GM19455 (cell line): ENCODE measurements around the gene CHST15.
"Not testable (repeated sequence)": the region's sequence is repeated elsewhere in the genome, so short reads cannot be mapped to it uniquely, and the experiment has no call there.

Experiments
- ATAC-seq: cut with Tn5 transposase; IDR thresholded peaks from one replicate; pipeline ENCODE4 v1.9.1; 2021; ENCODE audit not compliant: unreplicated experiment

The CHST15 gene

DNA sequence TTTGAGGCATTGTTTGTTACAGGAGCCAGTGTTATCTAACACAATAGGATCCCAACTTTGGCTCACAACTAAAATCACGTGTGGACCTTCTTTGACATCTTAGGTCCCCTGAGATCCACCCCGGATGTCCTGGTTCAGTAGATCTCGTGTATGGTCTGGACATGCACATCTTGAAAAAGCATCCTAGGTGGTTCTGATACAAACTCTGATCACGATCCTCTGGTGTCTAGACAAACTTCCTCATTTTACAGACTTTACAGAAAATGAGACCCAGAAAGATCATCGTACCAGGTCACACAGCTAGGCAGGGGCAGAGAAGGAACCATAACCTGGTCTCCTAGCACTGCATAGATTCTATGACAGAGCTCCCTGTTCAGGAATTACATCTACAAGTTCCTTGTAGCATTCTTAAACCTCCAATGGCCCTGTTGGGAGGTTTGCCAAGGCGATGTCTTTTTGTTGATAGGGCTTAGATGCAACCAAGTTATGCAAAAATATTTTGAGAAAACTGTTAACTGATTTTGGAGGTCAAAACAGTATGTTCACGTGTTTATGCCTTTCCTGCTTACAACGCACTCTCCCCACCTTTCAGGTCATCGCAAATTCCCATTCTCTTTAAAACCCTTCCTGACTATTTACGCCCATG is 30.8 kb upstream of the CHST15 start:
- no peak for ATAC-seq

DNA sequence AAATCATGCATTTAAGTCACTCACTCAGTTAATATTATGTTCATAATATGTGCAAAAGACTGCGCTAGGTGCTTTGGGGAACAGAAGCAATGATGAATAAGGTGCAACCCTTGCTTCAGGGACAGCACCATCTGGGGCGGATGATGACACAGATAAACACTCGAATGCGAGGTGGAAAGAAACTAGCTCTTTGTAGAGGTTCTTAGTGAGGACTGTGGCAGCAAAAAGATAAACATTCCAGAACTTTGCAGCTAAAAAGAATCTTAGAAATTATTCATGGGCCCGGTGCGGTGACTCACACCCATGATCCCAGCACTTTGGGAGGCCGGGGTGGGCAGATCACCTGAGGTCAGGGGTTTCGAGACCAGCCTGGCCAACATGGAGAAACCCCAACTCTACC is 29.8 kb upstream of the CHST15 start:
- ATAC-seq = no peak

DNA sequence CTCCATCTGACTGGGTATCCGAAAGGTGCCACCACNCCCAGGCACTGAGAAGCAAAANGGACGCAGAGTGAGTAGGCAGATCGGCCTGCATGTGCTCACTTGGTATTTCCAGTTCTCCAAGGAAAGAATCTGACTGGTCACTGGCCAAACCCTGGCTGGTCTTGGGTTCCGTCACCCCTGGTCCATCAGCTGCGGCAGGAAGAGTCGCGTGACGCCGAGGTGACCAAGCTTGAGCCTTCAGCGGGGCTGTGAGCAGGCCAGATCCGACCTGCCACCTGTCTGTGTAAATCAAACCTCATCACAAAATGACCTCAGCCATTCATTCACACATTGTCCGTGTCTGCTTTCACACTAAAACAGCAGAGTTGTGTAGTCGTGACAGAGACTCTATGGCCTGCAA is 28.8 kb upstream of the CHST15 start:
- ATAC-seq = no peak

DNA sequence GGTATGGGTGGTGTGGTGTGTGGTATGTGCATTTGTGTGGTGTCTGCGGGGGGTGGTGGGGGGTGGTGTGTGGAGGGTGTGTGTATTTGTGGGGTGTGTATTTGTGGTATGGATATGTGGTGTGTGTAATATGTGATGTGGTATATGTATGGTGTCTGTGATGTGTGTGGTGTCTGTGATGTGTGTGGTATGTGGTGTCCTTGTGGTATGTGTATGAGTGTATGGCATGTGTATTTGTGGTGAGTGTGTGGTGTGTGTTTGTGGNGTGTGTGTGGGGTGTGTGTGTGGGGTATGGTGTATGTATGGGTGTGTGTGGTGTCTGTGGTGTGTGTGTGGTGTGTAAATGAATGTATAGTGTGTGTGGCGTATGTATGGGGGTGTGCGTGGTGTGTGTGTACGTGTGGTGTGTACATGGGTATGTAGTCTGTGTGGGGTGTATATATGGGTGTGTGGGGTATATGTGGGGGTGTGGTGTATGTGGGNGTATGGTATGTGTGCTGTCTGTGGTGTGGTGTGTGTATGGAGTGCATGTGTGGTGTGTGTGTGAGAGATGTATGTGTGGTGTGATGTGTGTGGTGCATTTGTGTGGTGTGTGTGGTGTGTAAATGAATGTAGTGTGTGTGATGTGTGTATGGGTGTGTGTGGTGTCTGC is 27.1 kb upstream of the CHST15 start:
- ATAC-seq = no peak

DNA sequence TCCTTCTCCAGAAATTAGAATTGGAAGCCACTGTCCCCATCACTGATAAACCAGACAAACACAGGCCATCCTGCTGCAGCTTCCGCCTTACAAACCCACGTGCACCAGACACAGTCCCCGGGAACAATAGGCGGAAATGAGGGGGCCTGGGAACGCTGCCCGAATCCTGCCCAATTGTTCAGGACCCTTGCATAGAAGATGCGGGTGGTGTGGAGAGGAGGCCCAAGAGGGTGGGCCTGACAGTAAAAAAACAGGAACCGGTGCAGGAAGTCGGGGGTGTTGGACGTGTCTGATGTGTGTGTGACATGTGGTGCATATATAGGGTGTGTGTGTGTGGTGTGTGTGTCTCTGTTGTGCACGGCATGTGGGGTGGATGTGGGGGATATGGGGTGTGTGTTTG is 26.5 kb upstream of the CHST15 start:
- ATAC-seq = no peak

DNA sequence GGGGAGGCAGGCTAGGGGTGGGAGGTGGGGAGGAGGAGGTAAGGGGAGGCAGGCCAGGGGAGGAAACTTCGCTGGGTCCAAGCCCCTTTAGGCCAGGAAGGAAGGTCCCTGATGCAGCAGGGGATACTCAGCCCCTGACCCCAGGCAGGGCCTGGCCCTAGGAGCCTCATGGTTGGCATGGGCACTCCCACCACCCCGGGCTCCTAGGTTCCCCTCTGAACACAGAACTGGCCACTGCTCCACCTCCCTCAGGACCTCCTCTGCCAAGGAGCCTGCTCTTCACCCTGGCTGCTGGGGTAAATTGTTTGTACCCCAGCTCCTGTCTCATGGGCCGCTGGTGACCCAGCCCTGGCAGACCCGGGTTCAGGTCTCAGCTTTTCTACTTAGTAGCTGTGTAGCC is 25.8 kb upstream of the CHST15 start:
- ATAC-seq = no peak

DNA sequence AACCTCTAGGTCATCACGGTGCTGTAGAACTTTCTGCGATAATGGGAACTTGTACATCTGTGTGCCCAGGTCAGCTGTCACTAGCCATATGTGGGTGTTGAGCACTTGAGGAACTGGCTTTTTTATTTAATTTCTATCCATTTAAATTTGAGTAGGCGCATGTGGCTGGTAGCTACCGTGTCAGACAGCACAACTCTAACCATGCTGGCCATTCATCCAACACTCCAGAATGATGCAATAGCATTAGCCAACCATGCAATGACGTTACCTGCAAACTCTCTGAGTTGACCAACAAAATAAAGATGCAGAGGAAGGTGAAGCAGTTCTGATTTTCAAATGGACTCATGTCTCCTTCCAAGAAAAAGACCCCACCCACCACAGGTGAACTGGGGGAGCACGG is 24.4 kb upstream of the CHST15 start:
- no peak for ATAC-seq

DNA sequence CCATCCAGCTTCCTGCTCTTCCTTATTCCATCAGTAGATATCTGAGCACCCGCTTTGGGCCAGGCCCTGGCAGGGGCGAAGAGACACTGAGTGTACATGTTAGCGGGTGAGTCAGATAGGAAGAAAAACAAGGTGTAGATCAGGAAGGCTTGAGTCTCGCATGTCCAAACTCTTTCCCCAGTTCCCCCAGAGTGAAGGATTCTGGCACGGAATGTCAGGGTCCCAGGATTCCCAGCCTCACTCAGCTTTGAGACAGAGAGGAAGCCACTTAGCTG is 24.1 kb upstream of the CHST15 start:
- no peak for ATAC-seq

DNA sequence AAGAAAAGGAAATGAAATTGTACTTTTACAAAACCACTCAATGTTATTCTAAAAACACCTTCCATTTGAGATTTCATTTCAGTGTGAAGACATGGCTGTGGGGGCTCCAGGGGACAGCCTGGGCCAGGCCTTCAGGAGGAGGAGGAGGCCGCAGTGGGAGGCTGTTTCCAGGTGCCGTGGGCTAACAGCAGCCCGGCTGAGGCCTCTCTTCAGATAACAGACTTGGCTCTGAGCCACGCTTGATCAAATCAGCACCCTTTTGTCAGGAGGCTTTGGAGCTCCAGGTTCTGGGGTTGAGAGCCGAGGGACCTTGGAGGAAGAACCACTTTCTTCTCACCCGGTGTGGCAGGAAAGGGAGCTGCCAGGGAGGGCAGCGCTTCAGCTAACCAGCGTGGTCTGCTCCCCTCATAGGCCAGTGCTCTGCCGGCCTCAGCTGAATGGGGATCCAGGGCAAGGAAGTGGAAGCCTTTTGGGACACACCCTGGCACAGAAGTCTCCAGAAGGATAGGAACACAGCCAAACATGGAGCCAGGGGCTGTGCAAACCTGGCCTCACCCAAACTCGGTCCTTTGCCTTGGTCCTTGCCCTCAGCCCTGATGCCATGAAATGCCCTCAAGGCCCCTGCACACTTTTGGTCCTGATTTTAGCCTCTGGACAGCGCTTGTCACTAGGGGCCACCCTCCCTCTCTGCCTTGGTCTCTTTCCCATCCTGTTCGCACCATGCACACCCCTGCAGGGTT is 23.5 kb upstream of the CHST15 start:
- no peak for ATAC-seq

DNA sequence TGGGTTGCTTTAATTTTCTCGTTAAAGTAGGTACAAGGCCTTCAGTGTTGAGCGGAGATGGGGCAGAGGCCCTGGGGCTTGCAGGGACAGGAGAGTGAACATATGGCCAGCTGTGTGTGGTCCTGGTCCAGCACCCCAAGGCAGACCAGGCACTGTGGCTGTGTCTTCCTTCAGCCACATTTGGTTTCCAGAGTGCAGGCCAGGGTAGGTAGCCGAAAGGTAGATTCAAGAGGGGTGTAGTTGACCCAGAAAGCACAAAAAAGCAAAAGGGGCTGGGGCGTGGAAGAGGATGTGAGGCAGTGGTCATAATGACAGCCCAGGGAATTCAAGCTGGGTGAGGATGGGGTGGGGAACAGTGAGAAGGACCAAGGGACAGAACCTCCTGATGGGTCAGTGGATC is 21.3 kb upstream of the CHST15 start:
- no peak for ATAC-seq

DNA sequence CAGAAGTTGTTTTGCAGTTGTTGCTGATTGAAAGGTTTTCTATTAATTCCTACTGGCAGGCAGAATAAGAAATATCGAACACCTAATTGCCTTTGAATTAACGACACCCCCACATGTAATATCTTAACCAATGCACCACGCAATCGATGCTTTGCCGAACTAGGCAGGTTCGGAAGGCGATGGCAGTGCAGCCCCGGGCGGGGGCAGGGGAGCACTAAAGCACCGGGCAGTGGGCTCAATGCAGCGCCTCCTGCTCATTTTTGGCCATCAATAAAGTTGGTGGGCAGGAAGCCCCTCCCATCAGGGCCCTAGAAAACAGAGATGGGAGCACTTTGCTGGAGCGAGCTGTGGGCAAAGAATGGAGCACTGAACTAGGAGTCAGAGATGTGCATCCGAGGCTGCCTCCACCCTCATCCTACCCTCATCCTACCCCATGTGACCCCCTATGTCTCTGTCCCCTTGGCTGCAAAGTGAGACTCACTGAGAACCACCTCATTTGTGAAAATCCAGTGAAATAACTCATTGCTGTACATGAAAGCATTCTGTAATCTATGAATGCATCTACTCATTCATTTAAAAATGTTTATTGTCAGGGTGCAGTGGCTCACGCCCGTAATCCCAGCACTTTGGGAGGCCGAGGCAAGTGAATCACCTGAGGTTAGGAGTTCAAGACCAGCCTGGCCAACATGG is 19.6 kb upstream of the CHST15 start:
- no peak for ATAC-seq

DNA sequence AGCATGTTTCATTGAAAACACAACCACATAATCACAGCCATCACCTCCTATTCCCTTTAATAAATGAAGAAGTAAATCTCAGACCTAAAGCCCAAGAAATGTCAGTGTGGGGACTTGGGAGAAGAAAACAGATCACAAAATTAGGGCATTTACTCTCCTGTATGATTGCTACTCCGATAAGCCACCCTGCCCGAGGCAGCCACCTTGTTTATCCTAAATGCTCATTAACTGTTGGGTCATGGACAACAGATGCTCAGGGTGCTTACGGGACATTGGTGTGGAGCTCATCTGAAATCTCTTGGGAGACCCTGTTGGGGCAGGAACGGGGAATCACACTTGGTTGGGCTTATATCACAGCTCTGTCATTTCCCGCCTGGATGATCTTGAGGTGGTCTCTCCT is 17.5 kb upstream of the CHST15 start:
- no peak for ATAC-seq

DNA sequence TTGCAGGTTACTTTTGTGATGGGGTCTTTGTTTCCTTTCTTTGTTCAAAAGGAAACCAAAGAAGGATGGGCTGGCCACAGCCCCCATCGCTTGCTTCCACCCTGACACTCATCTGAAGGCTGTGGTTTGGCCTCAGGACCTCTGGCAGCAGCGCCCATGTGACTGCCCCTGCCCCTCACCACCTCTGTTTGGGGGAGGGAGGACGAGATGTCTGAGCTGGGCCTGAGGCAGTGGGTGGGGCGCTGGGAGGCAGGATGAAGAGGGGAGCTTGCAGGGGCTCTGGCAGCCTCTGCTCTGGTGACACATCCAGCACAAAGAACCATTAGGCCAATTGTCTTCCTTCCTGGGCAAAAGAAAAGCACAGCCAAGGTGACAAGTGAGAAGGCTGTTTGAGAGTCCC is 15.9 kb upstream of the CHST15 start:
- no peak for ATAC-seq

DNA sequence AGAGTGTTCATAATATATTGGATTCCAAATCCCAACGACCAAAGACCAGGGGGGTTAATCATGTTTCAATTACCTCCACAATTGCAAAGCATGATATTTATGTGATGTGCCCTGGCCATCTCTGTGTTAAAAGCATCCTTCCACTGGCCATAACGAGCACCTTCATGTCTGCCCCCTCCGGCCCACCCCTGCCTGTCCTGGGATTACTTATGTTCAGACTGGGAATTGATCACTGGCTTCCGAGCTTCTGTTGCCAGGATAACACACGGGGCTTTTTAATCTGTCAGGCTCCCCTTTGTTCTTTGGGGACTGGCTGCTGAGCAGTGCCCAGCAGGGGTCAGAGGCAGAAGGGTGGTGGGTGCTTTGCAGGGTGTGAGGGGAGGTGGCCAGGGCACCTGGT is 13.7 kb upstream of the CHST15 start:
- ATAC-seq = no peak

DNA sequence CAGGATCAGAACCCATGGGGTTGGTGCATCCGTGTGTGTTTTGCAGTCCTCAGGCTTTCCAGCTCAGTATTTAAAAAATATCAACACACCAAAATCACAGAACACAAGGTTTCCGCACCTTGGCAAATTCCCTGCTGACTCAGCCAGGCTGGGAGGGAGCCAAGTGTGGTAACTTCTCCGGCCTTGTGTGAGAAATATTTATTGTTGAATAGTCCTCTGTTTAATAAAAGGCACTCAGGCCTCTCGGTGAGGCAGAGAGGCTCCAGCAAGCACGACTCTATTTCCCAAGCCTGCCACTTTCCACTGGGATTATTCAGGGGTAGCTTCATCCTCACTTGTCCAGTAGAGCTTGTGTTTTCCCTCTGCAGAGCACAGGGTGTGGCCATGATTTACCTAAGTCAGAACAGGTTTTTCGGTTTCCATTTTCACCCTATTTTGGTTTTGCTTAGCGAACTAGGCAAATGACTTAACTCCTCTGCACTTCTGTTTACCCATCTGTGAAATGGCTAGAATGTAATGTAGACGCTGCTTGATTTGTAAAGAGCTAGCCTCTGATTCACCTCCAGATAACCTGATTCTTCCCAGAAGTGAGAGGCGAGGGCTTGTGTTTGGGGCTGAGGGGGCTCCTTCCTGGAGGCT is 13.0 kb upstream of the CHST15 start:
- peak; percentile 82 for ATAC-seq

DNA sequence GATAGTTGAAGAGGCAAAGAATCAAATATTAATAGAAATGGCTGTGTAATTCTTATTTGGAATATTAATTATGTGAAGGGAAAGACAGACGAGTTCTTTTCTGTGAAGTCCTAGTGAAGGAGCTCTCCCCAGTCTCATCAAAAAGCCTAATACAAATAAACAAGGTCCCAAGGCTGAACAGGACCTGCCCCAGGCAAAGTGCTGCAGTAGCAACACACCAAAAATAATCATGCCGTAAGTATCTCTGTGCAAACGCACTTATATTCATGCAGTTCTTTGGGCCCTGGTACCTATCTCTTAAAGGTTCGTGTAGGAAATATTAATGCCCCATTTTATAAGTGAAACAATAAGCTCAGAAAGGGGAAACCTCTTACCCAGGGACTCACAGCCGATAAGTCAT is 12.2 kb upstream of the CHST15 start:
- no peak for ATAC-seq

DNA sequence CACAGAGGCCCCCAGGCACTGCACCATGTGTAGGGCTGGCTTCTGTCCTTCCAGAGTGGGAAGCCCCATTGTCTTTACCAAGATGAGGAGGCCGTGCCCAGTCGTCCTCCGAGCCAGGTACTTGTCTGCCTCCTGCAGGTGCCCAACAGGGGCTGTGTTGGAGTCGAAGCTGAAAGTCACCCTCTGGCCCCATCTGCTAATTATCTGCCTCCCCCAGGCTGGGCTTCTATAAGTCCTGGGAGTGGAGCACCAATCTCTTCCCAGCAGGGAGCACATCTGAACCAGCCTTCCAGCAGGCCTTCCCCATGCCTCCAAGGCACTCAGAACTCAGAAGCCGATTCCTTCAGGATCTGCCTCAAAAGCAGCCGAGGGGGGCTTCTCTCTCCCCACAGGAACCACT is 11.6 kb upstream of the CHST15 start:
- ATAC-seq = no peak

DNA sequence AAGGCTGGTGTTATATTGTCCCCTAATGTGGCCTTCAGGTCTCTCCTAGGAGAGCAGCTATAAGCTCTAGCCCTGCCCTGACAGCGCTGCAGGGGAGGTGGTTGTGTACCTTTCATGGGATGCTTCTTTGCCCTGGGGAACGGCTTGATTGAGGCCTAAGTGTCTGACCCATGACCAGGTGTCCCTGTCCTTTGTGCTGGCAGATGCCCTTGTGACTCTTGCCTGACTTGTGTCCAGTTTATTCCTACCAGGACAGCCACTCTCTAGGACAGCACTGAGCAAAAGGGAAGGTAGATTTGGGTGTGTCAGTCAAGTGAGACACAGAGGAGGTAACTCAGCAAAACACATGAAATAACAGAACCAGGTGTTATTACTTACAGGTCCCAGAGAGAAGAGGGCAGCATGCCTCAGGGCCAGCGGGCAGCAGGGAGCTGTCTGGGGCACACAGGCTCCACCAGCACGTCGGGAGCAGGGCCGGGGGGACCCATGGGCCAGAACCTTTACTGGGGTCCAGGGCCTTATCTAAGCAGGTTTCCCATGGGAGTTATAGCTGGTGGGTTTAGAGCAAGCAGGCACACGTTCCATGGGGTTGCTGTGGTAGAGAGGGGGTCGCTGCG is 10.7 kb upstream of the CHST15 start:
- no peak for ATAC-seq

DNA sequence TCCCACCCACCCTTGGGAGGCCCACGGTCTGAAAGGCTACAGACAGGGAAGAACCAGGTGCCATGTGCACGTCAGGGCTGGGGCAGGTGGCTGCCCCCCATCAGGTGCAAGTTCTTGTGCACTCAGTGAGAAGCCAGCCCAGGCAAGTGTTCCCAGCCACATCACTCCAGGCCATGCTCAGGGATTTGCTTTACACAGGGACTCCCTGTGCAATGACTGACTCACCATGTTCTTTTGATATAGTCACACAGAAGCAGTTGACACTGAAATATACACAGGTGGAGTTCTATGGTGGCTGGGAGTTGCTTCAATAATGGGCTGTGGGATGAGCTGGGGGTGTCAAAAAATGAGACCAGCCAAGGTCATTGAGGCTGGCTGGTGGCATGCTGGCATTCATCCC is 8.0 kb upstream of the CHST15 start:
- ATAC-seq = no peak

DNA sequence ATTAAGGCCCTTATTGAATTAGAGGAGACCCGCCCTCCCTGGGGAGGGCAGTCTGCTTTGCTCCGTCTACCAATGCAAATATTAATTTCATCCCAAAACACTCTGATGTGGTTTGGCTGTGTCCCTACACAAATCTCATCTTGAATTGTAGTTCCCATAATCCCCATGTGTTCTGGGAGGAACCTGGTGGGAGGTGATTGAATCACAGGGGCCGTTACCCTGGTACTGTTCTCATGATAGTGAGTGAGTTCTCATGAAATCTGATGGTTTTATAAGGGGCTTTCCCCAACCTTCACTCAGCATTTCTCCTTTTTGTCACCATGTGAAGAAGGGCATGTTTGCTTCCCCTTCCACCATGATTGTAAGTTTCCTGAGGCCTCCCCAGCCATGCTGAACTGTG is 7.3 kb upstream of the CHST15 start:
- ATAC-seq = not testable (repeated sequence)

DNA sequence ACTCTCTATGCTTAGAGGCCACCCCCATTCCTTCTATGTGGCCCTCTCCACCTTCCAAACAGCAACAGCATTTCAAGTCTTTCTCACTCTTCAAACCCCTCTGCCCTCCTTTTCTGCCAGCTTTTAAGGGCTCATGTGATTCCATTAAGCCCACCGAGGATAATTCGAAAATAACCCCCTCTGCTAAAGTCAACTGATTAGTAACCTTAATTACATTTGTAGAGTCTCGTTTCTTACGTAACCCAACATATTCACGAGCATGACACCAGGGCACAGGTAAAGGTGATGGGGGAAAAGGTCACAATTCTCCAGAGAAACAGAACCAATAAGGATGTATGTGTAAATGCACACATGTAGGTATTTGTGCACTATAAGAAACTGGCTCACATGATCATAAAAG is 6.7 kb upstream of the CHST15 start:
- ATAC-seq = no peak
